B cell (primary cell): ENCODE results near the gene ATCAY. TPM values are rescaled to one million over a fixed set of nuclear protein-coding genes. Genes with fewer than 3 reads are reported as not detected.

Experiments used
- ATAC-seq: fragments of 200-7000 bp; cut with Tn5 transposase; one replicate; pipeline ENCODE4 v1.10.0; 2021; ENCODE audit warnings: low read depth, mild to moderate bottlenecking, moderate number of reproducible peaks, moderate library complexity
- CTCF ChIA-PET: fragments of 350-600 bp; sonication (Branson Sonifier 250); formaldehyde crosslinking; loops from one replicate; lab custom pipeline; 2021; ENCODE audit warnings: antibody characterized with exemption, inconsistent platforms; lab: Charles Lee
- POLR2A ChIA-PET: fragments of 350-600 bp; sonication (Branson Sonifier 250); formaldehyde crosslinking; loops from one replicate; lab custom pipeline; 2021; ENCODE audit warnings: antibody characterized with exemption; lab: Charles Lee
- DNase-seq: peaks from one replicate; pipeline ENCODE4 v3.0.0; 2013
- H2AFZ ChIP-seq: 2 replicates; pipeline ENCODE4 v1.6.1; 2012; ENCODE audit warnings: mild to moderate bottlenecking, low read depth, low read length; ENCODE audit not compliant: insufficient read depth, poor library complexity, severe bottlenecking
- H3K27ac ChIP-seq, 2 donors: 1 replicate in 1 of 2; 2 replicates in 1 of 2; pipeline ENCODE4 v1.5.1; 2012 to 2013; ENCODE audit warnings: low read length in 2 of 2, mild to moderate bottlenecking in 2 of 2, moderate library complexity in 1 of 2
- H3K27me3 ChIP-seq, 4 experiments: fragments of 200-600 bp in 1 of 4; sonication (generic) in 1 of 4; replicated peaks in 1 of 4; 1 replicate in 2 of 4; 2 replicates in 2 of 4; pipeline versions ENCODE4 v1.6.1 to v1.7.0; 2013 to 2016; ENCODE audit warnings: low read length in 3 of 4, mild to moderate bottlenecking in 2 of 4, mixed read lengths in 1 of 4, moderate library complexity in 1 of 4; ENCODE audit not compliant: insufficient read depth in 4 of 4, control insufficient read depth in 3 of 4; ENCODE audit errors: control extremely low read depth in 1 of 4
- H3K36me3 ChIP-seq, 2 experiments: replicated peaks in 1 of 2; 1 replicate in 1 of 2; 2 replicates in 1 of 2; pipeline versions ENCODE4 v1.6.1 to v1.7.1; 2013; ENCODE audit warnings: low read length in 1 of 2; ENCODE audit not compliant: insufficient read depth in 2 of 2, control insufficient read depth in 1 of 2; ENCODE audit errors: control extremely low read depth in 1 of 2, extremely low read depth in 1 of 2
- H3K4me1 ChIP-seq, 2 donors: fragments of 200-600 bp in 1 of 2; sonication (generic) in 1 of 2; 1 replicate in 1 of 2; 2 replicates in 1 of 2; pipeline versions ENCODE4 v1.5.1 to v1.6.1; 2013 to 2017; ENCODE audit warnings: low read length in 2 of 2; ENCODE audit not compliant: control insufficient read depth in 2 of 2, insufficient read depth in 2 of 2
- H3K4me2 ChIP-seq: replicated peaks from 2 replicates; pipeline ENCODE3; 2012; ENCODE audit warnings: mild to moderate bottlenecking, low read depth, low read length; ENCODE audit not compliant: poor library complexity, severe bottlenecking
- H3K4me3 ChIP-seq, 5 experiments: fragments of 200-600 bp in 1 of 5; sonication (generic) in 1 of 5; 1 replicate in 3 of 5; 2 replicates in 2 of 5; pipeline versions ENCODE4 v1.5.1 to v1.7.0; 2011 to 2016; ENCODE audit warnings: low read length in 4 of 5, mild to moderate bottlenecking in 4 of 5, low read depth in 2 of 5, control low read depth in 1 of 5, moderate library complexity in 1 of 5; ENCODE audit not compliant: insufficient read depth in 1 of 5; ENCODE audit errors: control extremely low read depth in 1 of 5, extremely low read depth in 1 of 5
- H3K79me2 ChIP-seq: fragments of 200-600 bp; sonication (generic); one replicate; pipeline ENCODE4 v1.6.0; 2016; ENCODE audit warnings: low read length; ENCODE audit not compliant: control insufficient read depth, insufficient read depth
- H3K9ac ChIP-seq: fragments of 200-600 bp; sonication (generic); 2 replicates; pipeline ENCODE4 v1.6.1; 2017; ENCODE audit warnings: mild to moderate bottlenecking, low read length, moderate library complexity
- H3K9me3 ChIP-seq, 3 donors: one replicate each; pipeline versions ENCODE4 v1.6.1 to v1.7.1; 2013; ENCODE audit warnings: low read length in 2 of 3; ENCODE audit not compliant: control insufficient read depth in 2 of 3, insufficient read depth in 1 of 3; ENCODE audit errors: control extremely low read depth in 1 of 3
- H4K20me1 ChIP-seq: 2 replicates; pipeline ENCODE4 v1.6.0; 2012; ENCODE audit warnings: mild to moderate bottlenecking, low read length; ENCODE audit not compliant: insufficient read depth, control insufficient read depth, poor library complexity, severe bottlenecking
- H3K27ac Mint-ChIP-seq: one replicate; pipeline ENCODE4 v1.8.0; 2021; ENCODE audit warnings: mixed read lengths
- H3K27me3 Mint-ChIP-seq: one replicate; pipeline ENCODE4 v1.8.0; 2021; ENCODE audit warnings: mixed read lengths
- H3K4me1 Mint-ChIP-seq: one replicate; pipeline ENCODE4 v1.8.0; 2021; ENCODE audit warnings: mixed read lengths
- H3K4me3 Mint-ChIP-seq: one replicate; pipeline ENCODE4 v1.8.0; 2021; ENCODE audit warnings: mixed read lengths
- H3K9me3 Mint-ChIP-seq: one replicate; pipeline ENCODE4 v1.8.0; 2022; ENCODE audit warnings: mixed read lengths; ENCODE audit not compliant: insufficient read depth
- EZH2 ChIP-seq: IDR thresholded peaks from 2 replicates; pipeline ENCODE4 v1.6.1; 2012; ENCODE audit warnings: borderline replicate concordance, low read depth, mild to moderate bottlenecking, moderate library complexity, low read length; ENCODE audit not compliant: insufficient read depth, poor library complexity, severe bottlenecking
- WGBS: methylation state at CpG from one replicate; pipeline ENCODE4 v1.1.5; 2013; ENCODE audit warnings: missing lambda C conversion rate; ENCODE audit not compliant: insufficient coverage; 5-methylcytosine and 5-hydroxymethylcytosine counted together
- intact Hi-C: fragments of 100-400 bp; cut with micrococcal nuclease; formaldehyde crosslinking; loops from one replicate; pipeline ENCODE4 v1.10.0; 2022
- polyA plus RNA-seq: library from polyadenylated mRNA; depleted of rRNA; stranded (reverse); fragments of >200 nt; gene quantifications from 2 replicates; pipeline ENCODE4 v1.2.3, GENCODE V29; 2012
- total RNA-seq, 2 donors: library from RNA; stranded (reverse); fragments of 120-200 nt in 1 of 2; gene quantifications; 1 replicate in 1 of 2; 2 replicates in 1 of 2; pipeline versions ENCODE4 v1.2.3 to v1.2.4, GENCODE V29; 2013 to 2022
- TF ChIP-seq, protein P1 (sequence below): fragments of 200-600 bp; IDR thresholded peaks from one replicate; pipeline ENCODE4 v1.8.0; 2022; ENCODE audit warnings: antibody characterized with exemption, mild to moderate bottlenecking

ATCAY gene
- total and polyA plus RNA-seq, 2 donors (not counting 1 experiment from before 2014, with no cell fraction given), result not detected

DNA sequence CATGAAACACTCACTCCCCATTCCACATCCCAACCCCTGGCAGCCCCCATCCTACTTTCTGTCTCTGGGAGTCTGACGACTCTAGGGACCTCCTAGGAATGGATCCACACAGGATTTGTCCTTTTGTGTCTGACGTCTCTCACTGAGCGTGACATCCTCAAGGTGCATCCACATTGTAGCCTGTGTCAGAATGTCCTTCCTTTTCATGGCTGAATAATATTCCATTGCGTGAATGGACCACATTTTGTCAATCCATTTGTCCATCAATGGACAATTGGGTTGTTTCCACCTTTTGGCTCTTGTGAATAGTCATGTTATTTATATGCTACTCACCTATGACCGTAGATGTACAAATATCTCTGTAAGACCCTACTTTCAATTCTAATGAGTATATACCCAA is 35.5 kb downstream of the ATCAY start:
- WGBS, result 100% methylated on average over 4 of the region's 5 CpGs
- intact Hi-C loops, result no loop called here
- no peaks in the 10 kb centered on the region for H4K20me1 ChIP-seq
- no peak overlapping the region for H3K27ac ChIP-seq
- H3K4me1 ChIP-seq, result peaks cover 0 to 4% of the 10 kb centered on the region in 2 donors
- Mint-ChIP-seq H3K27me3 (peaks cover 13% of the 10 kb centered on the region), H3K9me3 (no peaks in the 10 kb centered on the region), H3K27ac (no peak overlapping the region), H3K4me1 (peaks cover 4% of the 10 kb centered on the region), H3K4me3 (no peak overlapping the region)
- no peak overlapping the region for H3K4me2 ChIP-seq
- ChIA-PET CTCF (no interaction called here), POLR2A (no interaction called here)
- H2AFZ ChIP-seq, result no peak overlapping the region
- TF ChIP-seq, protein P1, sequence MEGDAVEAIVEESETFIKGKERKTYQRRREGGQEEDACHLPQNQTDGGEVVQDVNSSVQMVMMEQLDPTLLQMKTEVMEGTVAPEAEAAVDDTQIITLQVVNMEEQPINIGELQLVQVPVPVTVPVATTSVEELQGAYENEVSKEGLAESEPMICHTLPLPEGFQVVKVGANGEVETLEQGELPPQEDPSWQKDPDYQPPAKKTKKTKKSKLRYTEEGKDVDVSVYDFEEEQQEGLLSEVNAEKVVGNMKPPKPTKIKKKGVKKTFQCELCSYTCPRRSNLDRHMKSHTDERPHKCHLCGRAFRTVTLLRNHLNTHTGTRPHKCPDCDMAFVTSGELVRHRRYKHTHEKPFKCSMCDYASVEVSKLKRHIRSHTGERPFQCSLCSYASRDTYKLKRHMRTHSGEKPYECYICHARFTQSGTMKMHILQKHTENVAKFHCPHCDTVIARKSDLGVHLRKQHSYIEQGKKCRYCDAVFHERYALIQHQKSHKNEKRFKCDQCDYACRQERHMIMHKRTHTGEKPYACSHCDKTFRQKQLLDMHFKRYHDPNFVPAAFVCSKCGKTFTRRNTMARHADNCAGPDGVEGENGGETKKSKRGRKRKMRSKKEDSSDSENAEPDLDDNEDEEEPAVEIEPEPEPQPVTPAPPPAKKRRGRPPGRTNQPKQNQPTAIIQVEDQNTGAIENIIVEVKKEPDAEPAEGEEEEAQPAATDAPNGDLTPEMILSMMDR, result no peak
- no peak for TF ChIP-seq EZH2
- no peaks in the 10 kb centered on the region for H3K79me2 ChIP-seq
- H3K4me3 ChIP-seq, result no peak overlapping the region
- H3K9me3 ChIP-seq, result peaks cover 0 to 16% (median 0%) of the 10 kb centered on the region in 3 donors
- no peaks in the 10 kb centered on the region for H3K27me3 ChIP-seq
- no peak for DNase-seq
- H3K36me3 ChIP-seq, result no peaks in the 10 kb centered on the region
- ATAC-seq, result no peak
- no peak overlapping the region for H3K9ac ChIP-seq

- peaks cover 0 to 4% of the 10 kb centered on the region in 2 donors for H3K4me1 ChIP-seq
- H2AFZ ChIP-seq, result no peak overlapping the region
- peaks cover 0 to 41% (median 7%) of the 10 kb centered on the region in 3 donors for H3K9me3 ChIP-seq
- H3K36me3 ChIP-seq, result no peaks in the 10 kb centered on the region
- no peaks in the 10 kb centered on the region for H3K27me3 ChIP-seq
- H3K9me3 Mint-ChIP-seq, result peaks cover 9% of the 10 kb centered on the region
- H3K27me3 Mint-ChIP-seq, result peaks cover 13% of the 10 kb centered on the region
- H3K4me2 ChIP-seq, result no peak overlapping the region
- peaks cover 4% of the 10 kb centered on the region for H3K4me1 Mint-ChIP-seq
- ChIA-PET POLR2A (no interaction called here), CTCF (no interaction called here)
- no peaks in the 10 kb centered on the region for H4K20me1 ChIP-seq
- DNase-seq (no peak), ATAC-seq (no peak)
- TF ChIP-seq, protein P1, result no peak
- TF ChIP-seq EZH2, result no peak
- H3K9ac ChIP-seq, result no peak overlapping the region
- intact Hi-C loops, result no loop called here
- no peak overlapping the region for H3K27ac Mint-ChIP-seq
- H3K79me2 ChIP-seq, result no peaks in the 10 kb centered on the region
- H3K4me3 ChIP-seq, result no peak overlapping the region
- no peak overlapping the region for H3K4me3 Mint-ChIP-seq
- WGBS, result 93% methylated on average over 6 of the region's 8 CpGs
- H3K27ac ChIP-seq, result no peak overlapping the region
Observed at GRCh38 chr19:3919793-3920192, 39.3 kb downstream of the ATCAY start.
